T-helper 1 cell (primary cell): ENCODE measurements around the gene TMUB1.

ENCODE experiments used
- DNase-seq, 5 donors: peaks; one replicate each; pipeline ENCODE4 v3.0.0-alpha.2; 2012 to 2020

TMUB1 gene

DNA sequence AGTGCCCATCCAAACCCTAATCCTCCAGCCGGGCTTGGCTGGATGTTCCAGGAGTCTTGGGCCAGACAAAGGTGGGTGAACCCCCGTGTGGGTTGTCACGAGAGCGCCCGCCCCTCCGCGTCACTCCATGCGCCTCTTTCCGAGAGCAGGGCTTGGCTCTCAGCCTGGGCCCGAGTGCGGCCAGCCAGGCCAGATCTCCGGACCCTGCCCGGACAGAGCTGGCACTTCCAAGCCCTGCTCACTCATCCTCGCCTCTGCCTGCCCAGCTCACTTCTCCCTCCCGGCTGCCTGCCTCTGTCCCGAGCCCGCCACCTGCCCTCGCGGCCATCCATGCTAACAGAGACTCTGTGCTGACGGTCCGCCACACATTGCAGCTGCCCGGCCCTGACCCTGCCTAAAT, 37.6 kb upstream of the TMUB1 start:
- no peak for DNase-seq

DNA sequence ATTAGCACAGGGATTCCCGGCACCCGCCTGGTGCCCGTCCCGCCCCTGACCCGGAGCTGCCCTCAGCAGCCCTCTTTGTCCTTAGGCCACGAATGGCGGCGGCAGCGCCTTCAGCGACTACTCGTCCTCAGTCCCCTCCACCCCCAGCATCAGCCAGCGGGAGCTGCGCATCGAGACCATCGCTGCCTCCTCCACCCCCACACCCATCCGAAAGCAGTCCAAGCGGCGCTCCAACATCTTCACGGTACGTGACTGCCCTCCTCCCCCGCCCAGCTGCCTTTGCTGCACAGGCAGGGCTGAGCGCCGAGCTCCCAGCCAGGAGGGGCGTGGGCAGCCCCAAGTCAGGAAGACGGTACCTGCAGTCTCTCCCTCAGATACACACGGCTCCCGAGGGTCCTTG, 36.6 kb upstream of the TMUB1 start:
- DNase-seq, result no peak

DNA sequence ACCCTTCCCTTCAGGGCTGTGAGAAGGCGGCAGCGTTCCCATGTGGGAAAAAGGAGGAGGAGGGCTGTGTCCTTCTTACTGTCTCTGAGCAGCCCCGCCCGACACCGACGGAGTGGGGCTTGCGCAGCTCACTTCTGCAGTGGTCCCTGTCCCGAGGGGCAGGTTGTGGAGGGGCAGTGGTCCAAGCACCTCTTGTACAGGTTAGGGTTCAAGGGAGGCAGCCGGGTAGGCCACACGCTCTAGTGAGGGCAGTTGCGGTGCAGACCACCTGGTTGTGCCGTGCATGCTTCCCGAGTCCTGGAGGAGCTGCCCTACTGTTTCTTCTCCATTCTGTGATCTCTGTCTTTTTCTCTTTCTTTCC, 35.7 kb upstream of the TMUB1 start:
- DNase-seq, result no peak

- no peak for DNase-seq
Measured at GRCh38 chr7:151118108-151119054, 35.1 kb upstream of the TMUB1 start.

DNA sequence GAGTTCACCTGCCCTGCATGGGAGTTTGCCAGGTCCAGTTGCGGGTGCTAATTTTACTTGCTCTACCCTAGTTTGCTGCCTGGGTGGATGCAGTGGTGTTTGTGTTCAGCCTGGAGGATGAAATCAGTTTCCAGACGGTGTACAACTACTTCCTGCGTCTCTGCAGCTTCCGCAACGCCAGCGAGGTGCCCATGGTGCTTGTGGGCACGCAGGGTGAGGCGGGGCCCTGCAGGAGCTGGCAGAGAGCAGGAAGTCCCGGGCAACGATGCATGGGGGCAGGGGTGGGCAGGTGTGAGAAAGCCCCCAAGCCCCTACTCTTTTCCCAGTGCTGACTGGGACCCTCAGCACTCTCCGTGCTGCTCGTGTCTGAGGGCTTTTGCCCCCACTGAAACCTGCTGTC, 34.3 kb upstream of the TMUB1 start:
- DNase-seq, result peak in 3 of 5 donors; percentile 34 to 56 (median 54)

- DNase-seq, result no peak
Measured at GRCh38 chr7:151116603-151117440, 33.5 kb upstream of the TMUB1 start.

- no peak for DNase-seq
Measured at GRCh38 chr7:151115836-151116418, 32.6 kb upstream of the TMUB1 start.

- peak in 1 of 5 donors; percentile 26 for DNase-seq
Measured at GRCh38 chr7:151115121-151115835, 32.0 kb upstream of the TMUB1 start.

- DNase-seq, result no peak
Measured at GRCh38 chr7:151114151-151115090, 31.1 kb upstream of the TMUB1 start.

DNA sequence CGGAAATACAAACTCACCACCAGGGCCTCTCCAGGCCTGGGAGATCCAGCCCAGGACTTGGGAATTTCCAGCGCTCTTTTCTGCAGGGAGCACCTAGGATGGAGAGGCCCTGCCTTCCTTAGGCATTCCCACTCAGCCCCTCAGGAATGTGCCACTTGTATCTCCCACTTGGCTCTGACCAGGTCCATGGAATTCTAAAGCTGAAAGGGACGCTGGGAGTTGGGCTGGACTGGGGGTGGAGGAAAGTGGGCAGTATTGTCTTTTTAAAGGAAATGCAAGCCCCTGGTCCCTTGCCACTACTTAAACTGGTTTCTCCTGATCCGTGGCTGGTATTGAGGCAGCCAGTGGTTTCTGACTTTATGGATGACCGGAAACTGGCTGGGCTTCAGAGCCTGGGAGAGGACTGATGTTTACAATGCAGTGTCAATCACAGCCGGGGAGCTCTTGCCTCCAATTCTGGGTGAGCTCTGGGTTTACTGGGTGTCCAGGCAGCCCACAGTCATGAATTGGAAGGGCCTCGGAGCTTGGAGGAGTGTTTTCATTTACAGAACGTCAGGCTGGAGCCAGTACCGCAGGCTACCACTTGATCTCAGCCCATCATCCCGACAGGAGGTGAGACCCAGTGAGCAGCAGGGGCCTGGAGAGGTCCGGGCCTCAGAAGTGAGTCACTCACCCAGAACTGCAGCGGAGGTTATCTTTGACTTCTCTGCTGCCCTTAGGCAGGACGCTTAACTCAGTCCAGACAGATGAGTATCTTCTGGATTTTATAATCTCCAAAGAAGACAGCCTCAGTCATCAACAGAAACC, 30.3 kb upstream of the TMUB1 start:
- DNase-seq, result no peak

DNA sequence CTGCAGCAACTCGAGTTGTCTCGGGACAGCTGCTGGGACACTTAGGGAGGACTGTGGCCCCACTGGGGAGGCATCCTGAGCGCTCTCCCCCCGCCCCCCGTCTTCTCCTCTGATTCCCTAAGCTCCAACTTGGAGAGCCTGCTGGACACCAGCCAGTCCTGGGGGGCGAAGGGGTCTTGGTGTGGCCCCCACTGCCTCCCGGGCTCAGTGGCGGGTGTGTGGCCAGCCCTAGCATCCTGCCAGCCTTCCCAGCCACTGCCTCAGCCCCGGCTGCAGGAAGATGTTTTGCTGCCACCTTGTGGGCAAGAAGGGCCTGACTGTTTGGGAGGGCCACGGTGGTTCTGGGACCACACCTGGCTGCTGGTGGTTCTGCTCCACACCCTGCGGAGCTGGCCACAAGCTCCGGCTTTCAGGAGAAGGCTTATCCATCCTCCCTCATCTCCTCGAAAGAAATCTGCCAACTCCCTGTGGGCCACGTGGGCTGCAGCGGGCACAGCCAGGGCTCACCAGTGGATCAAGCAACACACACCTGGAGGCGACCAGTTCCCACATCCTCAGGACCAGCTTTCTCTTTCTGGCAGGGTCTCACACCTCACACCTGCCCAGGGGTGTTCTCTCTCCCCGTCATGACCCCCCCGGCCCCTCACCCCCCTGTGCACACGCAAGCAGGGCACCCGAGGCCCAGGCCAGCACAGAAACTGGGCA, 27.8 kb upstream of the TMUB1 start:
- peak; percentile 40 to 67 (median 60) for DNase-seq

- DNase-seq, result no peak
Measured at GRCh38 chr7:151110236-151110940, 27.1 kb upstream of the TMUB1 start.

DNA sequence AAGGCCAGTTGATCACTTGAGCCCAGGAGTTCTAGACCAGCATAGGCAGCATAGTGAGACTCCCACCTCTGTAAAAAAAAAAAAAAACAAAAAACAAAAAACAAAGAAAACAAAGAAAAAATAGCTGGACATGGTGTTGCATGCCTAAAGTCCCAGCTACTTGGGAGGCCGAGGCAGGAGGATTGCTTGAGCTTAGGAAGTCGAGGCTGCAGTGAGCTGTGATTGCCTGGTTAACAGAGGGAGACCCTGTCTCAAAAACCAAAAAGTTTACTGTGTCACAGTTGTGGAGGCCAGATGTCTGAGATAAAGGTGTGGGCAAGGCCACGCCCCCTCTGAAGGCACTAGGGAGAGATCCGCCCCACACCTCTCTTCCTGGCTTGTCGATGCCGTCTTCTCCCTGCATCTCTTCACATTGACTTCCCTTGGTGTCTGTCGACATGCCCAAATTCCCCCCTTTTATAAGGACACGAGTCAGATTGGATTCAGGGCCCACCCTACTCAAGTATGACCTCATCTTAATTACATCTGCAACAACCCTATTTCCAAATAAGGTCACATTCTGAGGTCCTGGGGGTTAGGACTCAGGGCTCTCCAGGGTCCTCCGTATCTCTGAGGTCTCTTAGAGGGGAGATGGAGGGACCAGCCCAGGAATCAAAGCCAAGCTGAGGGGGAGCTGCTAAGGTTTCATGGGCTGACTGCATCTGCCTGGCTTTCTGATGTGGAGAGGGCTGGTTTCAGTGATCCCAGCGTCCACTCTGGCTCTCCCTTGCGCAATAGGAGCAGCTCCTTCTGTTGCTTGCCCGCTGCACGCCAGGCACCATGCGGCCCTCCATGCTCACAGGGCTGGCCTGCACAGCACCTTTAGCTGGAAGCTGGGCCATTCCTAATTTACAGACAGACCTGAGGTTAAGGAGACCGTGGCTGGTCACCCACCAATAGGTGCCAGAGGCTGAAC, 26.1 kb upstream of the TMUB1 start:
- no peak for DNase-seq

DNA sequence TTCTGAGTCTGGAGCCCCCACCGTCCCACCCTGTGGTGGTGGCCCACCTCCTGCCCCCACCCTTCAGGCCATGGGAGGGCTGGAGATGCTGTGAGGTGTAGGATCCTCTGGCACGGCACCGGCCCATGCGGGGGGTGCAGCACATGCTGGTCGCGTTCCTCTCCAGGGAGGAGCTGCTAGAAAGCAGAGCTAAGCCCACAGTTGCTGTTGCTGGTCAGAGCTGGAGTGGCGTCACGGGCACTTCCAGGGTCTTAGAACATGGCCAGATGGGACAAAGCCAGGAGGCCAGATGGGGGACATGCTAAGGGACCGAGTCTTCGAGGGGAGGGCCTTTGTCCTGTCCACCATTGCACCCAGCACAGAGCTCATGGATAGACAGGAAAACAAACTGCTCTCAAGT, 24.6 kb upstream of the TMUB1 start:
- DNase-seq, result no peak

- DNase-seq, result no peak
Measured at GRCh38 chr7:151104411-151105235, 21.3 kb upstream of the TMUB1 start.

GRCh38 chr7:151103973-151104372, 20.7 kb upstream of the TMUB1 start:
- no peak for DNase-seq

- no peak for DNase-seq
Measured at GRCh38 chr7:151102991-151103390, 19.7 kb upstream of the TMUB1 start.
